ENCODE results near the gene LY86. TPM values are rescaled to one million over a fixed set of nuclear protein-coding genes. Genes with fewer than 3 reads are reported as not detected.

Gene LY86
- total and polyA plus RNA-seq, 9 donors, result 1.3 to 13.8 (median 2.3) TPM

DNA sequence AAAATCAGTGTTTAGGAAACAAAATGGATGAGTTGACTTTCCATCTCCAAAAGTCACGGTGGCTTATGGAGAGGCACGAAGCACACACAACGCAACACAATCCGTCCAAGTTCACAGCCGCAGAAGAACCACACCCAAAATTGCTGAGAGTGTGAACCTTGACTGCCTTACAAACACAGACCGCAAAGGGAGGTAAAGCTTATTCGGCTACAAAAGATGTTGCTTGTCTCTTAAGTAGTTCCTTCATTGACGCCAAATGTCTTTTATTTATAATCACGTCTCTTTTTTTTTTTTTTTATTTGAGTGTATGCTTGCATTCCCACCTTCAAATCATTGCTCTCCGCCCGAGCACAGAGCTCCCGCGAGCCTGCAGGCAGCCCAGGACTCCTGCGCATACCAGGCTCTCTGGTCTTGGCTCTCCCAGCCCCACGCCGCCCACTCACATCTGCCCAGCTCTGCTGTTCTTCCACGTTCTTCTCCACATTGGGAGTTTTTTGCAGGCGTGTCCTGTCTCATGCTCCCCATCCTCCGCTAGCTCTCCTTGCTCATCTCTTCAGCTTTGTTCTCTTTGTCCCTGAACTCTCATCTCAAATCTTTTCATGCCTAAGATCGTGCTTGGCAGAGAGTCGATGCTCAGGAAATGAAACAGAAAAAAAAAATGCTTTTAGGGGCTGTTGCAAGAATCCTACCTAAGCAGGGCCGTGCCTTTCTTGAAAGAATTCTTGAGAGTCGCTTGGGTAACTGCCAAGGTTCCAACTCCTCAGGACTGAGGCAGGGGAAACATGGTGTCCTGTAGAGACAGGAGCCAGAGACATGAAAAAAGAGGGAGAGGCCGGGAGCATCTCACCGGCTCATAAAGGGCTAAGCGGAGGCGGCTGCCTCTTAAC lies 25.8 kb downstream of the LY86 start:
- WGBS, 3 donors, result 19 to 28% (median 20%) methylated on average over 27 of the region's 27 CpGs
- TF ChIP-seq EP300 (IDR thresholded peaks at IDR 0.05) (no peak), POLR2A (IDR thresholded peaks at IDR 0.05) (no peak)
- TF ChIP-seq, protein P1, sequence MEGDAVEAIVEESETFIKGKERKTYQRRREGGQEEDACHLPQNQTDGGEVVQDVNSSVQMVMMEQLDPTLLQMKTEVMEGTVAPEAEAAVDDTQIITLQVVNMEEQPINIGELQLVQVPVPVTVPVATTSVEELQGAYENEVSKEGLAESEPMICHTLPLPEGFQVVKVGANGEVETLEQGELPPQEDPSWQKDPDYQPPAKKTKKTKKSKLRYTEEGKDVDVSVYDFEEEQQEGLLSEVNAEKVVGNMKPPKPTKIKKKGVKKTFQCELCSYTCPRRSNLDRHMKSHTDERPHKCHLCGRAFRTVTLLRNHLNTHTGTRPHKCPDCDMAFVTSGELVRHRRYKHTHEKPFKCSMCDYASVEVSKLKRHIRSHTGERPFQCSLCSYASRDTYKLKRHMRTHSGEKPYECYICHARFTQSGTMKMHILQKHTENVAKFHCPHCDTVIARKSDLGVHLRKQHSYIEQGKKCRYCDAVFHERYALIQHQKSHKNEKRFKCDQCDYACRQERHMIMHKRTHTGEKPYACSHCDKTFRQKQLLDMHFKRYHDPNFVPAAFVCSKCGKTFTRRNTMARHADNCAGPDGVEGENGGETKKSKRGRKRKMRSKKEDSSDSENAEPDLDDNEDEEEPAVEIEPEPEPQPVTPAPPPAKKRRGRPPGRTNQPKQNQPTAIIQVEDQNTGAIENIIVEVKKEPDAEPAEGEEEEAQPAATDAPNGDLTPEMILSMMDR (IDR thresholded peaks at IDR 0.05), result no peak
- H3K27me3 ChIP-seq, result no peaks in the 10 kb centered on the region
- intact Hi-C loops (cut with DNase I), result no loop called here
- H3K4me1 ChIP-seq (ENCODE audit: insufficient read depth), result no peaks in the 10 kb centered on the region
- peak in 3 of 5 donors; percentile 22 to 50 (median 39) for DNase-seq
- no peaks in the 10 kb centered on the region for H3K36me3 ChIP-seq
- peak overlapping the region; percentile 7 for H3K4me3 ChIP-seq
- no peak overlapping the region for H3K27ac ChIP-seq
- no peaks in the 10 kb centered on the region for H3K9me3 ChIP-seq

DNA sequence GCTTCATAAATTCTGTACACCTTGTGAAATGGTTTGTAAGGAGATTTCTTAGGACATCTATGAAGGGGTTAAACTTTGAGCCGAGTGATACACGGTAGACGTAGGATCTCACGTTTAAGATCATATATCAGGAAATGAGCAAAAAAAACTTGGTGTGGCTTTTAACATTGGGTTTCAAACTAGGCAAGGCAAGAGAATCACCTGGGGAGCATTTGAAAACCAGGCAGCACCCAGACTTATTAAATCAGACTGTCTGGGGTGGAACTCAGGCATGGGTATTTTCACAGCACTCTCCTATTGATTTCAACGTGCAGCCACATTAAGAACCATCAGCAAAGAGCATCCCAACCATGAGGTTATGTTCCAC lies 26.4 kb downstream of the LY86 start:
- Histone ChIP-seq H3K27me3 (no peaks in the 10 kb centered on the region), H3K4me3 (no peak overlapping the region), H3K36me3 (no peaks in the 10 kb centered on the region), H3K9me3 (no peaks in the 10 kb centered on the region), H3K27ac (no peak overlapping the region), H3K4me1 (ENCODE audit: insufficient read depth) (no peaks in the 10 kb centered on the region)
- TF ChIP-seq POLR2A (IDR thresholded peaks at IDR 0.05) (no peak), EP300 (IDR thresholded peaks at IDR 0.05) (no peak)
- TF ChIP-seq, protein P1 (IDR thresholded peaks at IDR 0.05), result no peak
- intact Hi-C loops (cut with DNase I), result no loop called here
- WGBS, 3 donors, result 15 to 20% (median 19%) methylated on average over 5 of the region's 5 CpGs
- no peak for DNase-seq

DNA sequence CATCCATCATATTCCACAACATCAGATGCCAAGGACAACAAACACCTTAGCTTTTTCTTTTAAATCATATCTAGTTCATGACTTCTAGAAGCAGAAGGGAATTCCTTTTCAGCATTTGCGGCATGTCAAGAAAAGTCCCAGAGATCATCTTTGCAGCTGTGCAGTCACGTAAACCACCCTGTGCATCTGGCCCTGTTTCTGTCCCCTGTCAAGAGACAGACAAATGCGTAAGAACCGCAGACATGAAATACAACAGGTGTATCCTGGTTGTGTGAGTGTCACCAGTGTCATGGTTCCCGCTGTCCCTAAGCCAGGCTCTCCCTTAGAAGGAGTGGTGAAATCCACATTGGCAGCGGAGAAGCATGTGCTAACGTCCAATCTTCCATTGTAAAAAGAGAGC lies 28.1 kb downstream of the LY86 start:
- no peak for DNase-seq
- Histone ChIP-seq H3K9me3 (no peaks in the 10 kb centered on the region), H3K27ac (no peak overlapping the region), H3K36me3 (no peaks in the 10 kb centered on the region), H3K4me1 (ENCODE audit: insufficient read depth) (no peaks in the 10 kb centered on the region), H3K4me3 (no peak overlapping the region), H3K27me3 (no peaks in the 10 kb centered on the region)
- 89 to 92% (median 89%) methylated on average over 7 of the region's 7 CpGs for WGBS, 3 donors
- intact Hi-C loops (cut with DNase I), result no loop called here
- TF ChIP-seq, protein P1 (IDR thresholded peaks at IDR 0.05), result no peak
- TF ChIP-seq POLR2A (IDR thresholded peaks at IDR 0.05), result no peak
- no peak for TF ChIP-seq EP300 (IDR thresholded peaks at IDR 0.05)

DNA sequence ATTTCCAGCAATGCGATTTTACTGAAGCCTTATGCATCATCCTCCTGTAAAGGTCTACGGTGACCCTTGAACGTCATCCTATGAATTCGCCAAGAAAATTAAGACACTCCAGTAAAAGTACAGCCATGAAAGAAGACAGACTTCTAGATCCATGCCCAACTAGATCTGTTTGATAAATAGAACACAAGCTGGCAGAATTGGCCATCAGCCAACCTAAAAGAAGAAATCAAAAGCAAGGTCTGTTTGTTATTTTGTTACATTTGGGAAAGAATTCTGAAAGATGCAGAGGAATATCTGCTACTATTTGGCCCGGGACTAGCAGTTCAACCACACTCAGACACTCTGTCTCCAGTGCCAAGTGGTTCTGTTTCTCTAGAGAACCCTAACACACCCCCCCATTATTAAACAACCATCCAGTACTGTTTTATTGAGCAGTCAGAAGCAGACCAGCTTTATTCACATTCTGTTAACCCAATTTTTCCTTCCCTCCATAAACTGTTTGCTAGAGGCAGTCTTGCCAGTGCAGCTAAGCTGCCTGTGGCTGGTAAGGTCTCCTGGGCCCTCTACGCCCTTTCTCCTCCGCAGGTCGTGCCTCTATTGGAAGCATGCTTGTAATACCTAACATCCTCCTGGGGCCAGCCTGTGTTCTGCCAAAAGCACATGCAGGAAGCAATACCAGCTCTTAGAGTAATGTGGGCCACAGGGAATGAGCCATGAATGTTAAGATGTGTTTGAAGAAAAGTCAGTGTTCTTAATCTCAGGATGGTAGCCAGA lies 30.7 kb downstream of the LY86 start:
- intact Hi-C loops (cut with DNase I), result no loop called here
- Histone ChIP-seq H3K4me3 (no peak overlapping the region), H3K27ac (no peak overlapping the region), H3K36me3 (no peaks in the 10 kb centered on the region), H3K4me1 (ENCODE audit: insufficient read depth) (no peaks in the 10 kb centered on the region), H3K9me3 (no peaks in the 10 kb centered on the region), H3K27me3 (no peaks in the 10 kb centered on the region)
- DNase-seq, result no peak
- TF ChIP-seq, protein P1 (IDR thresholded peaks at IDR 0.05), result no peak
- TF ChIP-seq EP300 (IDR thresholded peaks at IDR 0.05) (no peak), POLR2A (IDR thresholded peaks at IDR 0.05) (no peak)
- WGBS, 3 donors, result 73 to 79% (median 76%) methylated on average over 8 of the region's 8 CpGs
